Endothelial cell of umbilical vein (primary cell): ENCODE data around the gene MAB21L2. TPM values are rescaled to one million over a fixed set of nuclear protein-coding genes. Genes with fewer than 3 reads are reported as not detected.

Source experiments
- BruUV-seq: library from RNA; stranded (reverse); fragments of 400-500 nt; replicated peaks from 2 replicates; lab custom pipeline; 2021; lab: Mats Ljungman, UMichigan
- CTCF ChIA-PET: fragments of 300-600, 350-600 bp; sonication (Branson Sonifier 250); formaldehyde crosslinking; loops from one replicate; lab custom pipeline; 2021; ENCODE audit warnings: antibody characterized with exemption, inconsistent platforms; lab: Charles Lee
- POLR2A ChIA-PET: fragments of 300-600, 350-600 bp; sonication (Branson Sonifier 250); formaldehyde crosslinking; loops from one replicate; lab custom pipeline; 2021; ENCODE audit warnings: antibody characterized with exemption, inconsistent platforms; lab: Charles Lee
- DNase-seq: peaks from one replicate; pipeline ENCODE4 v3.0.0-alpha.2; 2011; ENCODE audit warnings: low read depth, low spot score
- FAIRE-seq: peaks from 2 replicates; lab custom pipeline; 2011; peaks lifted over from hg19 to GRCh38; lab: Jason Lieb, UNC
- H2AFZ ChIP-seq: 2 replicates; pipeline ENCODE4 v1.6.0; 2012; ENCODE audit warnings: low read depth, low read length, control low read depth, inconsistent platforms
- H3K27ac ChIP-seq: 2 replicates; pipeline ENCODE4 v1.5.1; 2011; ENCODE audit warnings: low read depth, mild to moderate bottlenecking, control low read depth, low read length, moderate library complexity; ENCODE audit not compliant: insufficient read depth
- H3K27me3 ChIP-seq, 2 experiments: 2 replicates each; pipeline versions ENCODE4 v1.6.0 to v1.6.1; 2011; ENCODE audit warnings: low read length in 2 of 2, mixed read lengths in 1 of 2; ENCODE audit not compliant: control insufficient read depth in 2 of 2, insufficient read depth in 2 of 2
- H3K36me3 ChIP-seq, 2 experiments: 2 replicates in 1 of 2; 3 replicates in 1 of 2; pipeline ENCODE4 v1.5.1; 2011; ENCODE audit warnings: low read length in 2 of 2, mild to moderate bottlenecking in 1 of 2, moderate library complexity in 1 of 2; ENCODE audit not compliant: control insufficient read depth in 2 of 2, insufficient read depth in 2 of 2; ENCODE audit errors: extremely low read depth in 1 of 2
- H3K4me1 ChIP-seq: 3 replicates; pipeline ENCODE4 v1.5.1; 2011; ENCODE audit warnings: mild to moderate bottlenecking, low read length; ENCODE audit not compliant: control insufficient read depth, insufficient read depth; ENCODE audit errors: extremely low read depth
- H3K4me2 ChIP-seq: 2 replicates; pipeline ENCODE4 v1.6.1; 2011; ENCODE audit warnings: low read length, control low read depth, mixed read lengths; ENCODE audit not compliant: insufficient read depth
- H3K4me3 ChIP-seq, 3 experiments: fragments of 200-600 bp in 1 of 3; sonication (generic), shearing (Covaris generic) in 1 of 3; replicated peaks in 1 of 3; 2 replicates each; pipeline ENCODE4 v1.5.1; 2011 to 2016; ENCODE audit warnings: control low read depth in 3 of 3, low read length in 3 of 3, mild to moderate bottlenecking in 2 of 3, inconsistent platforms in 1 of 3, low read depth in 1 of 3, moderate library complexity in 1 of 3; ENCODE audit not compliant: insufficient read depth in 1 of 3
- H3K79me2 ChIP-seq: 2 replicates; pipeline ENCODE4 v1.6.0; 2012; ENCODE audit warnings: low read length, inconsistent platforms; ENCODE audit not compliant: control insufficient read depth, insufficient read depth
- H3K9ac ChIP-seq: replicated peaks from 2 replicates; pipeline ENCODE3; 2011; ENCODE audit warnings: low read length, control low read depth; ENCODE audit not compliant: insufficient read depth; ENCODE audit errors: extremely low read depth
- H3K9me1 ChIP-seq: replicated peaks from 3 replicates; pipeline ENCODE4 v1.6.0; 2011; ENCODE audit warnings: mild to moderate bottlenecking, low read length; ENCODE audit not compliant: control insufficient read depth, insufficient read depth; ENCODE audit errors: extremely low read depth
- H3K9me3 ChIP-seq: replicated peaks from 2 replicates; pipeline ENCODE4 v1.5.1; 2012; ENCODE audit warnings: low read length, inconsistent platforms; ENCODE audit not compliant: control insufficient read depth, insufficient read depth
- H4K20me1 ChIP-seq: replicated peaks from 2 replicates; pipeline ENCODE3; 2011; ENCODE audit warnings: mild to moderate bottlenecking, low read length; ENCODE audit not compliant: control insufficient read depth, insufficient read depth; ENCODE audit errors: extremely low read depth
- EZH2 ChIP-seq: IDR thresholded peaks from 2 replicates; pipeline ENCODE4 v1.6.1; 2012; ENCODE audit warnings: borderline replicate concordance, low read depth, mild to moderate bottlenecking, moderate library complexity, low read length, inconsistent platforms; ENCODE audit not compliant: severe bottlenecking
- FOS ChIP-seq: IDR thresholded peaks from 2 replicates; pipeline ENCODE4 v1.6.1; 2011; ENCODE audit warnings: mild to moderate bottlenecking, low read length, moderate library complexity, borderline replicate concordance; ENCODE audit not compliant: insufficient read depth
- GATA2 ChIP-seq: IDR thresholded peaks from 2 replicates; pipeline ENCODE4 v1.7.0; 2011; ENCODE audit warnings: low read depth, mild to moderate bottlenecking, moderate library complexity, mixed read lengths, low read length; ENCODE audit not compliant: insufficient read length, insufficient read depth
- JUN ChIP-seq: IDR thresholded peaks from 2 replicates; pipeline ENCODE4 v1.6.1; 2011; ENCODE audit warnings: borderline replicate concordance, low read depth; ENCODE audit not compliant: insufficient read length, insufficient read depth
- MAX ChIP-seq: IDR thresholded peaks from 2 replicates; pipeline ENCODE4 v1.6.1; 2011; ENCODE audit not compliant: insufficient read depth, insufficient read length
- MYC ChIP-seq: IDR thresholded peaks from one replicate; pipeline ENCODE4 v1.6.1; 2011; ENCODE audit warnings: mild to moderate bottlenecking, low read depth, low read length
- POLR2A ChIP-seq: IDR thresholded peaks from 2 replicates; pipeline ENCODE4 v1.6.1; 2012; ENCODE audit warnings: low read depth, mild to moderate bottlenecking, control low read depth, low read length
- POLR2AphosphoS5 ChIP-seq: IDR thresholded peaks from 2 replicates; pipeline ENCODE4 v1.6.1; 2012; ENCODE audit warnings: low read depth, mild to moderate bottlenecking, control low read depth, low read length, moderate library complexity; ENCODE audit not compliant: insufficient read depth
- dilution Hi-C: fragments of 300-500 bp; cut with MboI; formaldehyde crosslinking; loops from one replicate; pipeline ENCODE4 v1.15.0; 2019; ENCODE audit warnings: low sequenced_read_pairs; ENCODE audit not compliant: extremely low pct_ligation_motif_present
- intact Hi-C: fragments of 100-400 bp; cut with micrococcal nuclease; formaldehyde crosslinking; loops from one replicate; pipeline ENCODE4 v1.10.0; 2022
- polyA plus RNA-seq, 4 experiments: library from polyadenylated mRNA; depleted of rRNA in 3 of 4; stranded (reverse) in 3 of 4; unstranded in 1 of 4; fragments of >200 nt; gene quantifications; 2 replicates each; pipeline versions ENCODE4 v1.2.1 to v1.2.3, GENCODE V29; 2011 to 2012; ENCODE audit warnings: missing spikeins in 1 of 4
- total RNA-seq: library from RNA; stranded (reverse); gene quantifications from 2 replicates; pipeline ENCODE4 v1.2.3, GENCODE V29; 2021

The MAB21L2 gene
- total and polyA plus RNA-seq, 2 donors (not counting 3 experiments of a cell fraction or from before 2014, with no cell fraction given) = not detected

GRCh38 chr4:150578745-150579501 is 3.0 kb upstream of the MAB21L2 start:
- dilution Hi-C loops = no loop called here
- Histone ChIP-seq H3K36me3 (no peaks in the 10 kb centered on the region), H4K20me1 (no peaks in the 10 kb centered on the region), H3K27ac (no peak overlapping the region), H3K4me1 (no peaks in the 10 kb centered on the region), H3K9ac (no peak overlapping the region), H3K4me2 (peak overlapping the region; percentile 23), H3K79me2 (no peaks in the 10 kb centered on the region), H3K4me3 (no peak overlapping the region), H3K9me1 (no peaks in the 10 kb centered on the region), H2AFZ (no peak overlapping the region), H3K9me3 (no peaks in the 10 kb centered on the region), H3K27me3 (no peaks in the 10 kb centered on the region)
- ChIA-PET CTCF (interaction anchor here (0.6 to 1.0 kb wide), 4 partner anchors 11 to 591 kb away, joined by 3 read pairs; no protein-coding TSS in a partner anchor), POLR2A (no interaction called here)
- BruUV-seq = no TSS peak
- intact Hi-C loops = no loop called here
- FAIRE-seq = no peak
- no peak for TF ChIP-seq EZH2
- TF ChIP-seq POLR2AphosphoS5 = no peak
- TF ChIP-seq GATA2 = no peak
- no peak for TF ChIP-seq MAX
- TF ChIP-seq JUN = no peak
- TF ChIP-seq FOS = no peak
- no peak for TF ChIP-seq POLR2A
- TF ChIP-seq MYC = no peak
- DNase-seq = no peak
